RWPE2 (cell line): Measurements from ENCODE around the gene MYL7.

Experiments
- ATAC-seq: fragments of 200-7000 bp; cut with Tn5 transposase; 3 replicates; pipeline ENCODE4 v1.9.1; 2021; ENCODE audit warnings: low read depth
- DNase-seq: peaks from one replicate; pipeline ENCODE4 v3.0.0-alpha.2; 2020; ENCODE audit warnings: low spot score
- H3K27ac ChIP-seq: fragments of 450-650 bp; 2 replicates; pipeline ENCODE4 v1.5.1; 2017; ENCODE audit warnings: mild to moderate bottlenecking; ENCODE audit not compliant: poor library complexity, severe bottlenecking
- H3K27me3 ChIP-seq: fragments of 250-450 bp; sonication (Bioruptor Pico); 2 replicates; pipeline ENCODE4 v1.5.1; 2021; ENCODE audit warnings: mild to moderate bottlenecking, moderate library complexity; ENCODE audit not compliant: insufficient read depth, poor library complexity, severe bottlenecking
- H3K36me3 ChIP-seq: fragments of 250-450 bp; sonication (Bioruptor Pico); 2 replicates; pipeline ENCODE4 v1.5.1; 2020; ENCODE audit warnings: low read depth, mild to moderate bottlenecking, moderate library complexity
- H3K4me1 ChIP-seq: fragments of 250-450 bp; sonication (Bioruptor Pico); 2 replicates; pipeline ENCODE4 v1.5.1; 2021; ENCODE audit warnings: mild to moderate bottlenecking, moderate library complexity; ENCODE audit not compliant: insufficient read depth, poor library complexity, severe bottlenecking
- H3K4me3 ChIP-seq: fragments of 250-450 bp; sonication (Bioruptor Pico); 2 replicates; pipeline ENCODE4 v1.5.1; 2021; ENCODE audit warnings: mild to moderate bottlenecking, moderate library complexity; ENCODE audit not compliant: severe bottlenecking
- H3K9me3 ChIP-seq: fragments of 250-450 bp; sonication (Bioruptor Pico); 2 replicates; pipeline ENCODE4 v1.5.1; 2021; ENCODE audit warnings: mild to moderate bottlenecking, moderate library complexity; ENCODE audit not compliant: severe bottlenecking
- TF ChIP-seq, protein P1 (sequence below): fragments of 450-650 bp; IDR thresholded peaks from one replicate; pipeline ENCODE4 v1.5.1; 2017; ENCODE audit warnings: mild to moderate bottlenecking, moderate library complexity; ENCODE audit not compliant: poor library complexity, severe bottlenecking

Gene MYL7

DNA sequence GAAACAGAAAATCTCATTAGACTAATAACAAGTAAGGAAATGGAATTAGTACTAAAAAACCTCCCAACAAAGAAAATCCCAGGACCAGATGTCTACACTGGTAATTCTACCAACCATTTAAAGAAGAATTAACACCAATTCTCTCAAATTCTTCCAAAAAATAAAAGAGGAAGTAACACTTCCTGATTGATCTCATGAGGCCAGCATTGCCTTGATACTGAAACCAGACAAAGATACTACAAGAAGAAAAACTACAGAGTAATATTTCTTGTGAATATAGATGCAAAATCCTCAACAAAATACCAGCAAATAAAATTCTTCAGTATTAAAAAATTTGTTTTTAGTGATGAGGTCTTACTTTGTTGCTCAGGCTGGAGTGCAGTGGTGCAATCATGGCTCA lies 26.8 kb upstream of the MYL7 start:
- no peak overlapping the region for H3K27ac ChIP-seq
- TF ChIP-seq, protein P1, sequence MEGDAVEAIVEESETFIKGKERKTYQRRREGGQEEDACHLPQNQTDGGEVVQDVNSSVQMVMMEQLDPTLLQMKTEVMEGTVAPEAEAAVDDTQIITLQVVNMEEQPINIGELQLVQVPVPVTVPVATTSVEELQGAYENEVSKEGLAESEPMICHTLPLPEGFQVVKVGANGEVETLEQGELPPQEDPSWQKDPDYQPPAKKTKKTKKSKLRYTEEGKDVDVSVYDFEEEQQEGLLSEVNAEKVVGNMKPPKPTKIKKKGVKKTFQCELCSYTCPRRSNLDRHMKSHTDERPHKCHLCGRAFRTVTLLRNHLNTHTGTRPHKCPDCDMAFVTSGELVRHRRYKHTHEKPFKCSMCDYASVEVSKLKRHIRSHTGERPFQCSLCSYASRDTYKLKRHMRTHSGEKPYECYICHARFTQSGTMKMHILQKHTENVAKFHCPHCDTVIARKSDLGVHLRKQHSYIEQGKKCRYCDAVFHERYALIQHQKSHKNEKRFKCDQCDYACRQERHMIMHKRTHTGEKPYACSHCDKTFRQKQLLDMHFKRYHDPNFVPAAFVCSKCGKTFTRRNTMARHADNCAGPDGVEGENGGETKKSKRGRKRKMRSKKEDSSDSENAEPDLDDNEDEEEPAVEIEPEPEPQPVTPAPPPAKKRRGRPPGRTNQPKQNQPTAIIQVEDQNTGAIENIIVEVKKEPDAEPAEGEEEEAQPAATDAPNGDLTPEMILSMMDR, result no peak
- peaks cover 2% of the 10 kb centered on the region for H3K4me1 ChIP-seq
- no peak overlapping the region for H3K4me3 ChIP-seq
- ATAC-seq (no peak), DNase-seq (no peak)
- H3K36me3 ChIP-seq, result no peaks in the 10 kb centered on the region
- no peaks in the 10 kb centered on the region for H3K27me3 ChIP-seq
- H3K9me3 ChIP-seq, result peaks cover 4% of the 10 kb centered on the region

DNA sequence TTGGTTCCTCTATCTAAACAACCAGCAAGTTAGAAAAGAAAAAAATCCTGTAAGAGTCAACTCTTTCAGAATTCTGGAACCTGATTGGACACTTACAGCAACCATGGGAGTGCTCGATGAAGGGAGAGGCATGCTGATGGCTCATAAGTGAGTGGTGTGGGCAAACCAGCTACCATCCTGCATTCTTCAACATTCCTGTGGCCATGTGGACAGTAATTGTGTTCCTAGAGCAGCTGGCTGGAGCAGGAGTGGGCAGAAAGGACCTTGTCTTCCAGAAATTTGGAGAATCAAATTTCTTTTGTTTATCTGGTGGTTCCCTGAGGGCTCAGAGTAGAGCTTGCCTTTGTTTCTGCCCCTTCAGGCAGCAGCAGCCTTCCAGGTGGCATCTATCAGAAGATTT lies 22.5 kb upstream of the MYL7 start:
- peaks cover 2% of the 10 kb centered on the region for H3K4me1 ChIP-seq
- ATAC-seq (peak; percentile 79), DNase-seq (no peak)
- no peak overlapping the region for H3K27ac ChIP-seq
- H3K27me3 ChIP-seq, result no peaks in the 10 kb centered on the region
- H3K36me3 ChIP-seq, result no peaks in the 10 kb centered on the region
- H3K4me3 ChIP-seq, result no peak overlapping the region
- peaks cover 4% of the 10 kb centered on the region for H3K9me3 ChIP-seq
- TF ChIP-seq, protein P1, result no peak

DNA sequence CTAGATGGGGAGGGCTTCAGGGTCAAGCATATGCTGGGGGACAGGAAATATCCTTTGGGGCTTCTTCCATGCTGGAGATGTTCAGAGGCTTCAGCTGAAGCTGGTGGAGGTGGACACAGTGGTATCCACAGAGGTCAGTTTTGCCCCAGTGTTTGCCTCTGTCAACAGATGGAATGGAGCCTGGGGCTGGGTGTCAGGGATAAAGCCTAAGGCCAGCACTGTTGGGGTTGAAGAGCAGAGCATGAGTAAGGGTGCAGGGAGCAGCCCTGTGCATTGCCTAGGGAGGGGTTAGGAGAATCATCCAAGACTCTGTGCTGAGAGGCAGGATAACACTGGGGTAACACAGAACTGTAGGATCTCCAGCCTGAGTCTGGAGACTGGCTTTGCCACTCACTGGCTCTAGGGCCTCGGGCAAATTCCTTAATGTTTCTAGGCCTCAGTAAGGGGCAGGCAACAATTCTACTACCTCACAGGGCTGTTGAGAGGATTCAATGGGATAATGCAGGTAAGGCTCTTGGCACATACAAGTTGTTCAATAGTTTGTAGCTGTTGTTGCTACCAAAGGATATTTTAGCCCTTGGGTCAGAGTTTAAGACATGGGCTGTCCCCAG lies 21.8 kb upstream of the MYL7 start:
- H3K27ac ChIP-seq, result no peak overlapping the region
- TF ChIP-seq, protein P1, result no peak
- peak; percentile 27; the same call in 1 of the 3 replicates for ATAC-seq

DNA sequence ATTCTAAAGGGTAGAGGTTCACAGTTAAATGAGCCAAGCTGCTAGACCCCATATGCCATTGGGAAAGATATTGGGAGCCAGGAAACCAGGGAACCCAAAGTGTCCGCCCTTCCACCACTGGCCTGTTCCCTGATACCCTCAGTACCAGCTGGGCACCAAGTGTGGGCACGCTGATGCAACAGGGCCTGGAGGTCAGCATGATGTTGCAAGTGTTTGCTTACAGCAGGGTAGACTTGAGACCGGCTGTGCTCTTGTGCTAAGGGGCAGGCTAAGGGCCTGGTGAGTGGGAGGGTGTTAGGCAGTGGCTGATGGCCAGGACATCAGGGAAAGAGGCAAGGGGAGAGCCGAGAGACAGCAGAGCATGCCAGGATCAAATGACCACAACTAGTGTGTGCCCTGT lies 21.0 kb upstream of the MYL7 start:
- Histone ChIP-seq H3K4me3 (no peak overlapping the region), H3K27me3 (no peaks in the 10 kb centered on the region), H3K36me3 (no peaks in the 10 kb centered on the region), H3K9me3 (peaks cover 4% of the 10 kb centered on the region), H3K4me1 (peaks cover 2% of the 10 kb centered on the region), H3K27ac (no peak overlapping the region)
- ATAC-seq, result no peak
- TF ChIP-seq, protein P1, result no peak
- DNase-seq, result no peak

More for the DNA sequence above, 21.8 kb upstream of the MYL7 start:
- Histone ChIP-seq H3K27me3 (no peaks in the 10 kb centered on the region), H3K36me3 (no peaks in the 10 kb centered on the region), H3K9me3 (peaks cover 4% of the 10 kb centered on the region), H3K4me1 (peaks cover 2% of the 10 kb centered on the region), H3K4me3 (no peak overlapping the region)
- no peak for DNase-seq

DNA sequence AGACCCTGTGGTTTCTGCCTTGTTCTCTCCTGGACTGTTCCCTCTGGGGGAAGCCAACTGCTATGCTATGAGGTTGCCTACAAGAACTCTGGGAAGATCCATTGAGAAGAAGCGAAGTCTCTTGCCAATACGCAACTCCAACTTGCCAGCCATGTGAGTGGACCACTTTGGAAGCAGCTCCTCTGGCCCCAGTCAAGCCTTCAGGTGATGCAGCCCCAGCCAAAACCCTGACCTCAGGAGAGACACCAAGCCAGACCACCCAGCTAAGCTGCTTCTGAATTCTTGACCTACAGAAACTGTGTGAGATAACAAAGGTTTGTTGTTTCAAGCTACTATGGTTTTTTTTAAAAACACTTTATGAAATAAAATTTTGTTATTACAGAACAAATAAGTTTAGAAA lies 20.2 kb upstream of the MYL7 start:
- Histone ChIP-seq H3K36me3 (no peaks in the 10 kb centered on the region), H3K9me3 (peaks cover 4% of the 10 kb centered on the region), H3K27ac (no peak overlapping the region), H3K27me3 (no peaks in the 10 kb centered on the region), H3K4me3 (no peak overlapping the region), H3K4me1 (peaks cover 2% of the 10 kb centered on the region)
- TF ChIP-seq, protein P1, result no peak
- no peak for ATAC-seq
- no peak for DNase-seq
